GM18909 (cell line): ENCODE data around the gene GPSM3.
"Not testable (repeated sequence)": the region's sequence is repeated elsewhere in the genome, so short reads cannot be mapped to it uniquely, and the experiment has no call there.

Experiments
- ATAC-seq: cut with Tn5 transposase; IDR thresholded peaks from one replicate; pipeline ENCODE4 v1.9.1; 2021; ENCODE audit warnings: mild to moderate bottlenecking; ENCODE audit not compliant: unreplicated experiment, poor library complexity

GPSM3 gene

GRCh38 chr6:32203426-32204267, 11.2 kb upstream of the GPSM3 start:
- no peak for ATAC-seq

DNA sequence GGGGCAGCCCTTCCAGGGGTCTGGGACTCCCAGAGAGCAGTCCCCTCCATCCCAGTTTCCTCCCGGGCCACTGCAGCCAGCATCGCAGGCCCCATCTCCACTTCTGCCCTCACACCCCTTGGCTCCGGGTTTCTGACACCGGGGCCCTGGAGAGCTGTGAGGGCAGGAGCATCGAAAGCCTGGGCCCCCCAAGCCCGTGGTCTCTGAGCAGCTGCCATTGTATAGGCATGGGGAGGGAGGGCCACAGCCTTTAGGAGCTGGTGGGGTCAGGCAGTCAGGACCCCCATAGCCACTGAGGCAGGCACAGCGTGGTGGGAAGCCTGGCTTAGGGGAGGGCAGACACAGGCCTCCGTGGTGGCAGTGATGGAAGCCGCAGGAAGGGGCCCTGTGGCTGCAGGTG, 9.7 kb upstream of the GPSM3 start:
- no peak for ATAC-seq

GRCh38 chr6:32200711-32201475, 8.4 kb upstream of the GPSM3 start:
- ATAC-seq = no peak

DNA sequence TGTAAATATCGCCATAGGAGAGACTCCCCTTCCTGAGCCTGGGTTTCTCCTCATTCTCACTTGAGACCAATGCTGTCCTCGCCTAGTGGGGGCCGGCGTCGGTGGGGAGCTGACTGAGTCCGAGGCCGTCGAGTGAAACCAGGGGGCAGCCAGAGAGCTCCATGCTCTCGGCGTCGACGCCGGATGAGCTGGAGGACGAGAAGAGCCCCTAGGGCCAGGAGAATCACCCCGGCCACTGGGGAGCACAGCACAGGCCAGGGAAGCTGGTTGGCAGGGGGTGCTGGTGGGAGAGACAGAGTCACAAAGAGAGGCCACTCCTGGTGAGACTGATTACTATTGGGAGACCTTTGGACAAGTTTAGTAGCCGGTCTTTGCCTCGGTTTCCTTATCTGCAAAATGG, 6.4 kb upstream of the GPSM3 start:
- ATAC-seq = no peak

DNA sequence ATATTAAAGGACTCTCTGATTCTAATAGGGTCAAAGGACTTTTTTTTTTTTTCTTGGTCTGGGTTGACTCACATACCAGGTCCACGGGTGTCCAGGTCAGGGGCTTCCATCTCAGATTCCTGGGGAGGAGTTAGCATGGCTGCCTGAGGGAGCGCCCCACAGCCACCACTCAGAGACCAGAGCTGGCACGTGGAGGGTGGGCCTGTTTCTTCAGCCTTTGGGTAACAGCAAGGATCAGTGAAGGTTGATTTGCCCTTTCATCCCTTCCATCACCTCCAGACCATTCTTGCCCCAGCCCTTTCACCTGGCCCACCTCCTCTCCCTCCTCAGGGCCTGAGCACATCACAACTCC, 5.9 kb upstream of the GPSM3 start:
- no peak for ATAC-seq

DNA sequence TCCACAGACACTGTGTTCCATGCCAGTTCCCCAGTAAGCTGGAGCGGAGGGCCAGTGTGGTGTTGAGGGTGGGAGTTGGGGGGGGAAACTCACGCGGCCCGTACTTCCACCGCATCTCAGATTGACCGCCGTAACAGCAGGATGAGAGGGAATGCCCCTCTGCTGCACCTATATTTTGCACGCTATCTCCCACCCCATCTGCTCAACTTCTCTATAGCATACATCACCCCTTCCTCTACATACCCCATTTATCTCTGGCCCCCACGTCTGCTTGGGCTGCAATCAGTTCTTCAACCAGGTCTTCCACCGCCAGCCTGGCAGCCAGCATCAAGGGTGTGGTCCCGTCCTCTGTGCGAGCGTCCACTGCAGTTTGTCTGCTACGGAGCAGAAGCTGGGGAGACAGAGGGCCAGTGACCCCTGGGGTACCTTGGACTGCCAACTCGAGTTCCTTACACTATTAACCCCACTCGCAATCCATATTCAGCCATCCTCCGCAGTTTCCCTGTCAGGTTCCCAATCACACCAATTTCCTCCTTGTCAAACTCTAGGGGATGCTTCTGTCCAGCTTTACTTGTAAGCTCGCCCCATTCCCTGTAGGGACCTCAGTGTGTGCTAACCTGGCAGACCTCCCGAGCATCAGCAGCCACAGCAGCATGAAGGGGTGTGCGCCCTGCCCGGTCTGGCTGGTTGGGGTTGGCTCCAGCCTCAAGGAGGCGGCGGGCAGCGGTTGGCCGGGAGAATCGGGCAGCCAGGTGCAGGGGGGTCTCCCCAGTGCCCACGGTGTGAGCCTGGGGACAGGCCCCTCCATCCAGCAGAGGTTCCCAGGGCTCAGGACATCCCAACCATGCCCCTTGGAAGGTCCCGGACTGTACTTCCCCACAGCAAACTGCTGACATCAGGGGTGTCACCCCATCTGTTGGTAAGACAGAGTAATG, 4.5 kb upstream of the GPSM3 start:
- ATAC-seq = no peak

- ATAC-seq = peak; percentile 80
Measured at GRCh38 chr6:32195902-32196681, 3.6 kb upstream of the GPSM3 start.

GRCh38 chr6:32195652-32195901, 3.1 kb upstream of the GPSM3 start:
- ATAC-seq = peak; percentile 76

GRCh38 chr6:32194825-32195651, 2.6 kb upstream of the GPSM3 start:
- ATAC-seq = no peak

GRCh38 chr6:32194388-32194787, 1.9 kb upstream of the GPSM3 start:
- no peak for ATAC-seq

DNA sequence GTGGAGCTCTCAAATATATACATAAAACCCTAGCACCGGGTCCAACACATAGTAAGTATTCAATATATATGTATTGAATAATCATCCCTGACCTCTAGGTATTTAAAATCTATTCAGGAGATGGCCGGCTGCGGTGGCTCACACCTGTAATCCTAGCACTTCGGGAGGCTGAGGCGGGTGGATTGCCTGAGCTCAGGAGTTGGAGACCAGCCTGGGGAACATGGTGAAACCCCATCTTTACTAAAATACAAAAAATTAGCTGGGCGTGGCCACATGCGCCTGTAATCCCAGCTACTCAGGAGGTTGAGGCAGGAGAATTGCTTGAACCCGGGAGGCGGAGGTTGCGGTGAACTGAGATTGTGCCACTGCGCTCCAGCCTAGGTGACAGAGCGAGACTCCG, 653 bp upstream of the GPSM3 start:
- not testable (repeated sequence) for ATAC-seq

DNA sequence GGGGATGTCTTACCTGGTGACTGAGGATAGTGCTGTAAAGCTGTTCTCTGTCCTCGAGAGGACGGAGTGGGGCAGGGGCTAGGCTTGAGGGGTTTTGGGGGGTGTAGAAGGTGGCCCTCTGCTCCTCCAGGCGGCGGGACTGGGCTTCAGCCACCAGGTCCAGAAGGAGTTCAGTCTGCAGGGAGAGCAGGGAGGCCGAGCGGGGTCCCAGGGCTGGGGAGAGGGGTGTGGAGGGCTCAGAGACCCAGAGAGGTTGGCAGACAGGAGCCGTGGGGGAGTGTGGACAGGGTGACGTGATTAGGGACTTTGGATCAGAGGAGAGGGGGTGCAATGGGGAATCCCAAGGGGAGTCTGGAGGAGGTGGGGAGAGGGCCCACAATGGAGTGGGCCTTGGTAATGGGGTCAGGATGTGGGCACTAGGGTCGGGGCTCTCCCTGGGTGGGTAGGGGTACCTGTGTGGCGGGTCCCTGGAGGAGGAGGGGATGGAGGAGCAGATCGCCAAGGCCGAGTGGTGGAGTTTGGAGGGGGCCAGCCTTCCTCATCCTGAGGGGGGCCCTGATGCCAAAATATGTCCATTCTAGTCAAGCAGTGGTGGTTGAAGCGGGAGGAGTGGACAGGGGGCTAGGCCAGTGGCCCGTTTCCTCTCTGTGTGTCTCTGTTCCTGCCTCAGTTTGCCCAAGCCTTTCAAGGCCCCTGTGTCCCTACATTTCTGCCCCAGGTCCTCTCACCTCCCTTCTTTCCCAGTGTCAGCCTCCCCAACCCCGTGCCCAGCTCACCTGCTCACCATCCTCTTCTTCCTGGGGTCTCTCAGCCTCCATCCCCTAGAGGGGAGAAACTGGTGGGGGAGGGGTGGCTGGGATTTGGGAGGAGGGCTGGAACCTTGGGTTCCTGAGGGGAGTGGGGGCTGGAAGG, 491 bp downstream of the GPSM3 start:
- ATAC-seq = no peak

- ATAC-seq = no peak
Measured at GRCh38 chr6:32190911-32191677, 1.3 kb downstream of the GPSM3 start.

DNA sequence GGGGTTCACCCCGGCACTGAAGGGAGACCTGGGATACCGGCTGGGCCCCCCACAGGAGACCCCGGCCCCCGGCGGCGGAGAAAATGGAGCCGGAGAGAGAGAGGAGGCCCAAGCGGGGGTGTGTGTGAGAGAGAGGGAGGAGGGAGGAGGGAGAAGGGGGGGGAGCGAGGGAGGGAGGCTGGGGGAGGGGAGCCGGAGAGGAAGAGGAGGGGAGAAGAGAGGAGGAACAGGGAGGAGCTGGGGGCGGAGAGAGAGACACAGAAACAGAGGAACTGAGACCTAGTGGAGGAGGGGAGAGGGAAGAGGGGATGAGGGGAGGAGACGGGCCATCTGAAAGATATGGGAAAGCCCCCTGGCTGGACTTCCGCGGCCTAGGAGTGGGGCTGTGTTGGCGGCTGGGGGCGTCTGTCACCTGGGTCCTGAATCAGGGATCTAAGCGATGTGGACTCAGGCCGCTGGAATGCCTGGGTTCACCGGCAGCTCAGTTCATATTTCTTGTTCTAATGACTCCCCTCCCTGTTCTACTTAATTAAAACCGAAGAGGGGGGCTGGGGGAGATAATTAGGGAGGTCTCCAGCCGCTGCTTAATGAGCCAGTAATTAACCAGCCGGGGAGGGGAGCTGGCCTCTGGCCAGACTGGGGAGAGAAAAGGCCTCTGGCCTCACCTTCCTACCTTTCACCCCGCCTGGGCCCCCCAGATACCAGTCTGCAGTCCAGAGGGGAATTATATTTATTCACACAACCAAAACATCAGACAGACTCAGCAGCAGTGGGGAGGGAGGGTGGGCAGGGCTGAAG, 2.2 kb downstream of the GPSM3 start, which contains the start of gene PBX2:
TSS of gene PBX2 (minus strand) at position 149 of the 798 bp plus-strand sequence. CDS start 287 bp downstream, outside the sequence.
- ATAC-seq = peak; percentile 50

- no peak for ATAC-seq
Measured at GRCh38 chr6:32189742-32190053, 2.7 kb downstream of the GPSM3 start.

DNA sequence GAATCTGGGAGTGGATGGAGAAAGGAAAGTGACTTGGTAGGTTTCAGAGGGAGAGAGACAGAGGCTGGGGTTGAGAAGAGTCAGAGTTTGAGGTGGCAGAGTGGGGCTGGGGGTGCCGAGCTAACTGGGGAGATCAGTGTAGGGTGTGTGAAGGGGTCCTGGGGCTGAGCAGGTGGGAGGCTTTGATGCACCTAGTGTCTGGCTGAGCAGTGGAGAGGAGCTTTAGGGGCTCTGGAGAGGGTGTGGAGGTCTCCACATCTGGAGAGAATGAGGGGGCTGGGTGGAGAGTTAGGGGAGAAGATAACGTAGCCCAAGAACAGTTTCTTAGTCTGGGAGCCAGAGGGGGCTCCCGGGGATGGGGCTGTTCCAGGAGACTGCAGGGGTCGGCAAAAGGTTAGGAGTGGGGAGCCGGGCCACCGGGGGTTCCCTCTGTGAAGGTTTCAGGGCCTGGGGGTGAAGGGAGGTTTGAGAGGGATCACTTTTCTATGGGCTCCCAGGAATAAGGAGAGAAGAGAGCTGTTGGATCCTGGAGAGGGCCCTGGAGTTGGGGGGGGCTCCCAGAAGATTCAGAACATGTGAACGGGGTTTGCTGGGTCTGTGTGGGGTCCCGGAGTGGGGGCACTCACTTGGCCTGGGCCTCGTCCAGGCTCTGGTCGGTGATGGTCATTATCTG, 3.2 kb downstream of the GPSM3 start:
- no peak for ATAC-seq
